ENCODE data around the gene TRIP13.
A peak's percentile ranks its signal among the peaks of the same experiment; 100 is the strongest.
"Not testable (repeated sequence)": the region's sequence is repeated elsewhere in the genome, so short reads cannot be mapped to it uniquely, and the experiment has no call there.

Gene TRIP13

DNA sequence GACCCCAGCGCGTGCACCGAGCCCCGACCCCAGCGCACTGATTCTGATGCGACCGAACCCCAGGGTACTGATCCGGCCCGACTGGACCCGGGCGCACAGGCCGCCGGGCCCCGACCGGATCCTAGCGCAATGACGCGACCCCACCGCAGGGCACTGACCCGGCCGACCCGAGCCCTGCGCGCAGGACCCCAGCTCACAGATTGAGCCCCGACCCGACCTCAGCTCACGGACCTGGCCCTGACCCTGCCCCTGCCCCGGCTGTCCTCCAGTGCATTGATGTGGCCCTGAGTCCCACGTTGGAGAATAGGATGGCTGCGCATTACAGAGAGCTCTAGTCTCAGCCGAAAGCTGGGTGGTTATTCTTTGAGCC, 438 bp downstream of the TRIP13 start:
- DNase-seq (ENCODE audit: low spot score): peak; percentile 26

DNA sequence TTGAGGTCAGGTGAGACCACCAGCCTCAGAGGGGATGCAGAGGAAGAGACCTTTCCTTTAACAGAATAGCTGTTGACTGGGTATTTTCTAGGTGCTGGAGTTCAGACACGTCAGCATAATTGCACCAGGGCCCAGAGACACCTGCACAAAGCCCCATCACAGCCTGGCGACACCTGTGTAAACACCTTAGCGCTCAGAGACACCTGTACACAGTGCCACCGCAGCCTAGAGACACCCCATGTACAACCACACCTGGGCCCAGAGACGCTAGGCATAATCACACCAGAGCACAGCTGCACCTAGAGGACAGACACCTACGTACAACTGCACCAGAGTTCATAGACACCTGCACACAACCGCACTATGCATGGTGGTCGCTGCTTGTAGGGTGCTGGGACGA, 1.0 kb downstream of the TRIP13 start:
- DNase-seq (ENCODE audit: low spot score): peak; percentile 39

DNA sequence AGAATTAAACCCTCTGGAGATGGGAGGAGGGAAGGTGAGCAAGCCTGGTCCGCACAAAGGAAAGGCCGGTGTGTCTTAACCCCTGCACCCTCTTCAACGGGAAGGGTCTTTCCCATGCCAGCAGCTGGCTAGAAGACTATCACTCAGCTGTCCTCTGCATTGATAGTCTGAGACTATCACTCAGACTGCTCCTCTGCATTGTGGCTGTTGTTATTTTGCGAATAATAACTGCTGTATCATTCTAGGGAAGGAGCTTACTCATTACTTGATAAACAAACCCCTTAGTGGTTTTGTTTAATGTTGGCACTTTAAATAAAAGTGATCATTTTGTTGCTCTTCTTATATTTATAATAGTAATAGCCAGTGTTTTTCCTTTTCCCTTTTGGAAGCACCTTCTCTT, 8.1 kb downstream of the TRIP13 start:
- DNase-seq (ENCODE audit: low spot score): no peak

DNA sequence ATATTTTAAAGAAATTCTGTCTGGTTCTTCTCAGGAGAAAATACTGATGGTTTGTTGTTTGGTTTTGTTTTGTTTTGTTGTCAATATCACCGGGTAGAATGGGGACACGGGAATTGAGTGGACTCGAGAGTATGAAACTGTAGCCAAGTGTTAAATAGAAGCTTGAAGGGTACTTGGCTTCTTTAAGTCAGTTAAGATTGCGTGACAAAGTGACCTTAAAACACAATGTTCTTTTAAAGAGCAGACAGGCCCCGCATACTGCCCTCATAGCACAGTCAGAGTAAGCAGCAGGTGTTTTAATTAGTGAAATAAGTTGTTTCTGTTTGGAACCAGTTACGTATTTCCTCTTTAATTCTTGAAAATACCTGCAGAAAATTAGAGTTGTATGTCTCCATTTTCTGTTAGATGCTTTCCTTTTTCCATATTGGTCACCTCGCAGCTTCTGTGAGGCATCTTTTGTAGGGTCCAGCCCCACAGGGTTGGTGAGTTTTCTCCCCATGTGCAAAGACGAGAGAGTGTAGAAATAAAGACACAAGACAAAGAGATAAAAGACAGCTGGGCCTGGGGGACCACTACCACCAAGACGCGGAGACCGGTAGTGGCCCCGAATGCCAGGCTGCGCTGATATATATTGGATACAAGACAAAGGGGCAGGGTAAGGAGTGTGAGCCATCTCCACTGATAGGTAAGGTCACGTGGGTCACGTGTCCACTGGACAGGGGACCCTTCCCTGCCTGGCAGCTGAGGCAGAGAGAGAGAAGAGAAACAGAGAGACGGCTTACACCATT, 9.6 kb downstream of the TRIP13 start:
- no peak for DNase-seq (ENCODE audit: low spot score)

DNA sequence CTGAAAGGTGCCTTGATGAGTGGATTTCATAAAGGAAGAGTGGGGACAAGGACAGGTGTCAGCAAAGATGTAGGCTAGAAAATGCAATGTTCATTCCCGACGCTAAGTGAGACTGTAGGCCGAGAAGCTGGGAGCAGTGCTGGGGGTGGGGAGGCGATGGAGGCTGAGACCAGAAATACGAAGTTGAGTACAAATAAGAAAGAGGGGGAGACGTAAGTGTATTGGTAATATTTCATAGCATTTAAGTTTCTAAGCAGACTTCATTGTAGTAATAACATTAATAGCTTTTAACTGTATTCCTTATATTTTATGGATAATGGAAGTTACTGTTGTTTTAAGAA, 11.0 kb downstream of the TRIP13 start:
- no peak for DNase-seq (ENCODE audit: low spot score)

DNA sequence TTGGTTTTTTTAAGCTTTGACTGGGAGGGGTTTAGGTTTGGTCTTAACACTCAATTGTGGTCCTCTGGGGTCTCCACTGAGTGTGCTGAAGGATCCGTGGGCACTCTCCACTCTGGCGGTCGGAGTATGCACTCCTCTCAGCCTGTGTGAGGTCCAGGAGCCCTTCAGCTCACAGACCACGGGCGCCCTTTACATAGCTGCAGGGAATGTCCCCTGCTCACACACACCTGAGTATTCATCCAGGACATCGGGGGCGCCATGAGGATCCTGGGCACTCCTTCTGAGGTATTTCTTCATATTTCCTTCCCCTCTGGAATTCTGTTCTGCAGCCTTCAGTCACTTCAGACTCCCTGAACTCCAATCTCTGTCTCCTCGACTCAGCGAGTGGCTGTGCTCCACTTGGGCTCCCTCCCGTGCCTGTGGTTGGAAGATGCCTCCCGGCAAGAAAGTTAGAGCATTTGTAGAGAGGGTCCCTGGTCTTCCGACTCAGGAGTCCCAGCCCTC, 12.5 kb downstream of the TRIP13 start:
- no peak for DNase-seq (ENCODE audit: low spot score)

DNA sequence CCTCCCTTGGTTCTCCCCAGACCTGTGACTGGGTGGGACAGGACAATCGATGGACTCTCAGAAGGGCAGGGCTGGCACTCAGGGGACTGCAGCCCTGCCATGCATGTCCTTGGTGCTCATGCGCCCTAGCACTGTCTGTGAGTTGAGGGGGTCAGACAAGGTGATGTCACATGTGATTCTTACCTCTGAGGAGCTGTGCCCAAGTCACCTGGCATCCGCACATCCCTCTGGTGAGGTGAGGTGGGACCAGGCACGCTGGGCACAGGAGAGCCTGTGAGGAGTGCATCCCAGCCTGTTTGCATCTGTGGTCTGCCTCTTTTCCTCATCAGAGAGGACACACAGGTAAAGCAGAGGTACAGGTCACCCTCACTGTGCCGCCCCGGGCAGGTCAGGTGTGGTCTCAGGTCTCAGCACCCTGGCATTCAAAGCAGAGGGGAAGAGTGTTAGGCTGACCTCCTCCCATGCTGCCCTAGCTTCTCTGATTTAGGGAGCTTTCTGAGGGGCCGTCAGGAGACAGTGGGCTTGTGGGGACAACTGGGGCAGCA, 14.8 kb downstream of the TRIP13 start:
- DNase-seq (ENCODE audit: low spot score): no peak

DNA sequence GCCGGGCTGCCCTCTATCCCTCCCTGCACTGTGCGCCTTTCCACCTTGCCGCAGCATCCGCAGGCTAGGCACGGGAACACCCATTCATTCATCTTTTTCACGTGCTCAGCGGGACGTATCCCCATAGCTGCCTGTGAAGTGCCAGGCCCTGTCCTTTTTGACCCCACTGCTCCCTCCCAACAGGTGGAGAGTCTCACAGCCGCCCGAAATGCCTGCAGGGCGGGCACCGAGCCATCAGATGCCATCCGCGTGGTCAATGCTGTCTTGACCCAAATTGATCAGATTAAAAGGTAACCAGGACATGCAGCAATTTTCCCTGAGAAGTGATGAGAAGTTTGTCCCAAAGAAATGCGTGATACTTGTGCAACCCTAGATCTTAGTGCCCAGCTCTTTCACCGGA, 15.5 kb downstream of the TRIP13 start:
- DNase-seq (ENCODE audit: low spot score): no peak

DNA sequence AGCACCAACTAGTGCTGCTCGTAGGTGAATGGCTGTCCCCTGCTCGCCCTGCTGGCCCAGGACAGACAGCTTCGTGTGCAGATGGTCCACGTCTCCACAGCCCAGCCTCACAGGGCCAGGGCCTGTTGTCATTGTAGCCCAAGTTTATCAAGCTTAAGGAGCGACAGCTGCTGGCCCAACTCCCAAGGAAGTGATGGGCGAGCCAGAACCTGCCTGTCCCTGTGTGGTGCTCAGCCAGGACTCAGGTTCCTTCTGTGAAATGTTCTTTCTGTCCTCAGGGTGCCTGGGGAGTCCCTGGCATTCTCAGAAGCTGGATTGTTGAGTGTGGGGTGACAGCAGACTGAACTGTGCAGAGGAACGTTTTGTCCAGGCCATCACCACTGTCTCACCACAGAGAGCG, 16.4 kb downstream of the TRIP13 start:
- DNase-seq (ENCODE audit: low spot score): no peak

DNA sequence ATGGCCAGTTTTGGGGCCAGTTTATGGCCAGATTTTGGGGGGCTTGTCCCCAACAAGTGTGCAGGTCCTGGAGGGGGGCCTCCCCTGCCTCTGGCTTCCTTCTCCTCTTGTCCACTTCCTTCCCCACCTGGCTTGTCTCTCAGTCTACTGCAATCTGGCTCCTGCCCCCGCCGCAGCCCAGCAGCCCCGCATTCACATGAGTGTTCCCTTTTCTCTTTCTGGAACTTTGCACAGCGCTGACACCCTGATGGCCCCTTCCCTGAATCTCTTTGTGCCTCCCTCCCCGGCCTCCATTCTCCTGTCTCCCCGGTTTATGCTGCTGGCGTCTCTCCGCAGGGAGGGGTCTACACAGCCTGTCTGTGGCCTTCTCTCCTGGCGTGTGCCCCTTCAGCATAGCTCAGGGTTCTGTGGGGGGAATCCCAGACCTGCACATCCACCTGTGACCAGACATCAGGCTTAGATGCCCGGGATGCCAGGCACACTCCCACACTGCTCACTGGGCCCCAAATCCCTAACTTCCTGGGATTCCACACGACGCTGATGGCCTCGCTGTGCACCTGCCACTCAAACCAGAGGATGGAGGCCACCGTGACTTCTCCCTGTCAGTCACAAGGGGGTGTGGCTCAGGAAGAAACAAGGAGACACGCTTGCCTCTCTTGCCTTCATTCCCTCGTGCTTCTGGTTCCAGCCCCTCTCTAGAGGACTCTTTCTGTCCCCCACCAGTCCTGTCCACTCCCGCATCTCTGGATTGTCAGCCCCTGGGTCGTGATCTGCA, 17.5 kb downstream of the TRIP13 start:
- no peak for DNase-seq (ENCODE audit: low spot score)

DNA sequence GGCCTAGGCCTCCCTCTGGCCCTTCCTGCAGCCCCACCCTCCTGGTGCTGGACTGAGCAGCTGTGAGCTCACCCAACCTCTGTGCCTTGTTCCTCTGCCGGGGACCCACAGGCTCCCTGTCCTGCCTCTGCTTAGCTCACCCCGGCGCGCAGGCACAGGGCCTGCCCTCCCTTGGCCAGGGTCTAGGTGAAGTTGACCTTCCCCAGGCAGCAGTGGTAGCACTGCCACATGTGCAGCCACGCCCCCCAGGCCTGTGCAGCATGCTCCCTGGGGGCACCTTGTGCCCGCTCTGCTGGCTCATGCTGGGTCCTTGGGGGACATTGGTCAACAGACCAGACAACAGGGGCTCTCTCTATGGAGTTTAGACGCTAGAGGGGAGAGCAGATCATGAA, 18.1 kb downstream of the TRIP13 start:
- DNase-seq (ENCODE audit: low spot score): no peak

DNA sequence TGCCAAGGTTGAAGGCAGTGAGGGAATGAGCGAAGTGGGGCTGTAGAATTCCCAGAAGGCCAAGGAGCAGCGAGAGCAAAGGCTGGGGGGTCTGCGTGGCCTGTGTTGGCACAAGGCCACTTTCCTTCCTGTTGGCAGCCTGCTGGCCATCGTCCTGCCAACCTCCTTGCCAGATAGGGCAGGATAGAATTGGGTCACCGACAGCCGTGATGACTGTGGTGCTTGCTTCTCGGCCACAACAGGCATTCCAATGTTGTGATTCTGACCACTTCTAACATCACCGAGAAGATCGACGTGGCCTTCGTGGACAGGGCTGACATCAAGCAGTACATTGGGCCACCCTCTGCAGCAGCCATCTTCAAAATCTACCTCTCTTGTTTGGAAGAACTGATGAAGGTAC, 18.9 kb downstream of the TRIP13 start:
- no peak for DNase-seq (ENCODE audit: low spot score)

DNA sequence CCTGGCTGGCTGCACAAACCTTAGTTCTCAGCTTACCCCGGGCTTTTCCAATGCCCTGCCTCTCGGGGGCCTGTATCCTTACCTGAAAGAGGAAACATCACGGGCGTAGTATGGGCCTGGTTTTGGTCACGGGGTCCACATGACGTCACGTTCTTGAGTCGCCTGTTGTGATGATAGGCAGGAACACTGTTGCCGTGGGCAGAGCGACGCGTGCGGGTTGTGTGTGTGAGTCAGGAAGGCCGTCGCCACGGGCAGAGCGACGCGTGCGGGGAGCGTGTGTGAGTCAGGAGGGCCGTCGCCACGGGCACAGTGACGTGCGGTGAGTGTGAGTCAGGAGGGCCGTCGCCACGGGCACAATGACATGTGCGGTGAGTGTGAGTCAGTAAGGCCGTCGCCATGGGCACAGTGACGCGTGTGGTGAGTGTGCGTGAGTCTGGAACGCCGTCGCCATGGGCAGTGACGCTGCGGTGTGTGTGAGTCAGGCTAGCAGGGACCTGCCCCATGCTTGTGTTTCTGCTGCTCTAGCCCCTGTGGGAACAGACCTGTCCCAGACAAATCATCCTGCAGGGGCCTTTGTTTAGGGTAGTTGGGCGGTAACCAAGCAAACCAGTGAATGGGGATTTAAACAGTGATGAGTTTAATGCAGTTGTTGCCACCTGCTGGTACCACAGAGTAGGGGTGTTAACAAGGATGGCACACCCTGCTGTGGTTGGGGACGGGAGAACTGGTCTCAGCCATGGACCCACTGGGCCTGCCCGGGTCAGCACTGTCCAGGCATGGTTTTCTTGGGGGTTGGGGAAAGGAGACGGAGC, 19.8 kb downstream of the TRIP13 start:
- DNase-seq (ENCODE audit: low spot score): peak; percentile 67

DNA sequence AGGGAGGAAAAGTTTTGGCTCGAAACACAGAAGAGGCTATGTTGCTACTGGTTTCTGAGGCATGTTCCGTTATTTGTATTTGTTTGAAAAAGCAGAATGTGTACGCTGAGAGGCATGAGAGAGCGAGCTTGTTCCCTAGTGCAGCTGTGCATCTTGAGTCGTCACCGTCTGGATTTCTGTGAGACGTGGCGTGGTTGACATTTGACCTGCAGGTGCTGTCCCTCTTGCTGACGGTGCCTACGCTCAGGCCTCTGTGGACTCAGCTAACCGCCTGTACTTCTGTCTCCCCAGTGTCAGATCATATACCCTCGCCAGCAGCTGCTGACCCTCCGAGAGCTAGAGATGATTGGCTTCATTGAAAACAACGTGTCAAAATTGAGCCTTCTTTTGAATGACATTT, 21.5 kb downstream of the TRIP13 start:
- no peak for DNase-seq (ENCODE audit: low spot score)

DNA sequence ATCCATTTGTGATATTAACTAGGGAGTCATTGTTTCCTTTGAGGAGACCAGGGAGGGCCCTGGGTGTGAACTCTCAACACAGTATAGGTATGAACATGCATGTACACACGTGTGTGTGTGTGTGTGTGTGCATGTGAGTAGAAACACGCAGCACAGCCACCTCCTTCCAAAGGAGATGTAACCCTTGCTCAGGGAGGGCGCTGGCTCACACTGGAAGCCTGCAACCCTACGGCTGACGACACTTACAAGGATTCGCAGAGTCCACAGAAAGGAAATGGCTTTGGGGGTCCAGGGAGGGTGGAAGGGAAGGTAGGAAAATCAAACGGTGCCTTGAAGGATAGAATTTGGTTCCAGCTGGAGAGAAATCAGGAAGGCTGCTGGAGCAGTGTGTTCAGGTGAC, 21.9 kb downstream of the TRIP13 start:
- DNase-seq (ENCODE audit: low spot score): no peak

DNA sequence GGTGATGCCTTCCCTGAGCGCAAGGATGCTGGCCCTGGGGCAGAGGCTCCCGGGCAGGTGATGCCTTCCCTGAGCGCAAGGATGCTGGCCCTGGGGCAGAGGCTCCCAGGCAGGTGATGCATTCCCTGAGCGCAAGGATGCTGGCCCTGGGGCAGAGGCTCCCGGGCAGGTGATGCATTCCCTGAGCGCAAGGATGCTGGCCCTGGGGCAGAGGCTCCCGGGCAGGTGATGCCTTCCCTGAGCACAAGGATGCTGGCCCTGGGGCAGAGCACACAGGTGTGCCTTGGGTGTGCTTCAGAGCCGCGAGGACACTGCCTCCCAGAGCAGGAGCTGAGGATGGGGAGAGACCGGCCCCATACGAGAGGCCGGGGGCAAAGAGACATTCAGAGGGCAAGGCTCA, 22.7 kb downstream of the TRIP13 start:
- not testable (repeated sequence) for DNase-seq (ENCODE audit: low spot score)

DNA sequence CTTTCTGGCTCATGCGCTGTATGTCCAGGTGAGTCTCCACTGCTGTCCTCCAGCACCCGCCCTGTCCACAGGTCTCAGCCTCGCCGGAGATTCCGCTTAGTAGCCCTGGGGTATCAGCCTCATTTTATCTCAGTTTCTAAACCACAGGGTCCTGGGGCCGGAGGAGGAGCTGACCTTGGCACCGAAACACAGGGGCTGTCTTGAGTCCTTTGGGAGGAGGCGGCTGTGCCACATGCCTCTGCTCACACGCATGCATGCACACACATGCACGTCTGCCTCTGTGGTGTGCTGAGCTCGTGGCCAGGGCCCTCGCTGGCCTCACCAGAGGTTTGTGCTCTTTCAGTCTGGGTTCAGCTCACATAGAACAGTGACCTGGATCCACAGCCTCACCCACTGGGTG, 23.3 kb downstream of the TRIP13 start:
- no peak for DNase-seq (ENCODE audit: low spot score)

DNA sequence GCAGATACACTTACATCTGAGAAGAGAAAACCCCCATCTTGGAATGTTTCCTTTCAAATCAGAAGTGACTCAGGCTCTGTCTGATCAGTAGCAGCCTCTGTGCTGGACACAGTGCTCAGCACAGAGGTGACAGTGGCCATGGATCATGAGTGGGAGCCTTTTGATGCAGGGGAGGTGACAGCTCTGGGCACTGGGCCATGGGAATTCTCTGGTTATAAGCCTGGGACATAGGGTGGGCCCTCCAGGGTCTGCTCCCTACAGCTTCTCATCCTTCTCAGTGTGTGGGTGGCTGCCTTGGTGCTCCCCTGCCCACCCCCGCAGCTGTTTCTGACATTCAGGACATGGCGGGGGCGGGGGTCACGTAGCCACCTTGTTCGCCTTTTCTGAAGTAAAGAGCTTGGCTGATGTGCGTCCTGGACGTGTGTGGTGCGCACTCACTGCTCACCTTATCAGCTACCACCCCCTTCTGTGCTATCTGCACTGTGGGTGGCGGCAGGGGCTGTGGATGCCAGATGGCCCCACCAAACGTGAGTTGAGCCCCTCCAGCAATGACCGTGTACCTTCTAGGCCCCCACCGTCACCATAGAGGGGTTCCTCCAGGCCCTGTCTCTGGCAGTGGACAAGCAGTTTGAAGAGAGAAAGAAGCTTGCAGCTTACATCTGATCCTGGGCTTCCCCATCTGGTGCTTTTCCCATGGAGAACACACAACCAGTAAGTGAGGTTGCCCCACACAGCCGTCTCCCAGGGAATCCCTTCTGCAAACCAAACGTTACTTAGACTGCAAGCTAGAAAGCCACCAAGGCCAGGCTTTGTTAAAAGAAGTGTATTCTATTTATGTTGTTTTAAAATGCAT, 24.0 kb downstream of the TRIP13 start:
- DNase-seq (ENCODE audit: low spot score): no peak

DNA sequence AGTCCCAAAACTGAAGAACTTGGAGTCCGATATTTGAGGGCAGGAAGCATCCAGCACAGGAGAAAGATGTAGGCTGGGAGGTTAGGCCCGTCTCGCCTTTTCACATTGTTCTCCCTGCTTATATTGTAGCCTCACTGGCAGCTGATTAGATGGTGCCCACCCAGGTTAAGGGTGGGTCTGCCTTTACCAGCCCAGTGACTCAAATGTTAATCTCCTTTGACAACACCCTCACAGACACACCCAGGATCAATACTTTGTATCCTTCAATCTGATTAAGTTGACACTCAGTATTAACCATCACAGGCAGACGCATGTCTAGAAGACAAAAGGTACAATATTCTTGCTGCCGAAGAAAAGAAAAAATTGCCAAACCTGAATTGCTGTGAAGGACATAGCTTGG, 26.0 kb downstream of the TRIP13 start:
- DNase-seq (ENCODE audit: low spot score): not testable (repeated sequence)

DNA sequence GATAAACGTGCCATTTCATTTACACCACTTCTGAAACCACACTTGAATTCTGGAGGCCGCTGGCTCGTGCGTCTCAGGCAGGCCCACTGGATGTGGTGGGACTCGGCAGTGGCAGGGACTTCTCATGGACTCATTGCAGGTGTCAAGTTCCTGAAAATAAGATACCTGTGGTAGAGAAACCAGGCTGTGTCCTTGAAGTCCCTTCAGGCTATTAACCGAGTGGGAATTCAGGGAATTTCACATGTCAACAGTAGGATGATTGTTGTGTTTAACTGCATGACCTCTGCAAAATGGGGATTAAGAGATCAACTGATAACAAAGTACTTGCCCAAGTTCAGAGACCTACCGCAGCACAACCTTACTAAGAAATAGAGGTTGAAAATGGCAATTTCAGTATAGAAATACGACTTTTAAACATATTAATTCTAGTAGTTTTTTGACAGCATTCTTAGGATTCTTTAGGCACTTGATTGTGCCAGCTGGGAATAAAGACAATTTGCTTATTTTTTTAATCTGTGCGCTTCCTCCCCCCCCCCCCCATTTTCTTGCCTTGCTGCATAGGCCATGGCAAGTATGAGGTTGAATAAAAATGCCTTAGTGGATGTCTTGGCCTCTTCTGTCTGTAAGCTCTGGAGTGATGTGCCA, 26.8 kb downstream of the TRIP13 start:
- DNase-seq (ENCODE audit: low spot score): no peak

DNA sequence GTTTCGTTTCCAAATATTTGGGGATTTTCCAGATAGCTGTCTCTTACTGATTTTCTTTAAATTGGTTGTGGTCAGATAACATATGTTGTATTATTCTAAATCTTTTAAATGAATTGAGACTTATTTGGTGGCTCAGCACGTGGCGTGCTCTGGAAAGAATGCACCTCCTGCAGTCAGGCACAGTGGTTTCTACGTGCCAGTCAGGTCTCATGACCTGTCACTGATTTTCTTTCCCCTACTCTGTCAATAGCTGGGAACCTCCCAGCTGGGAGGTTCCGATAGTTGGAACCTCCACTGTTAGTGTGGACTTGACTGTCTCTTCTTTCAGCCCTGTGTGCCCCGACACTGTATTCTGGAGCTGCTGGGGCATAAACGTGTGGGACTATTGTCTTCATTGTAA, 27.6 kb downstream of the TRIP13 start:
- no peak for DNase-seq (ENCODE audit: low spot score)

Data from NAMALWA (cell line).